ENCODE data around the gene COL5A1. TPM values are rescaled to one million over a fixed set of nuclear protein-coding genes. Genes with fewer than 3 reads are reported as not detected.

The COL5A1 gene
- total RNA-seq, 1 donor from 2014 or later: 6.1 TPM

DNA sequence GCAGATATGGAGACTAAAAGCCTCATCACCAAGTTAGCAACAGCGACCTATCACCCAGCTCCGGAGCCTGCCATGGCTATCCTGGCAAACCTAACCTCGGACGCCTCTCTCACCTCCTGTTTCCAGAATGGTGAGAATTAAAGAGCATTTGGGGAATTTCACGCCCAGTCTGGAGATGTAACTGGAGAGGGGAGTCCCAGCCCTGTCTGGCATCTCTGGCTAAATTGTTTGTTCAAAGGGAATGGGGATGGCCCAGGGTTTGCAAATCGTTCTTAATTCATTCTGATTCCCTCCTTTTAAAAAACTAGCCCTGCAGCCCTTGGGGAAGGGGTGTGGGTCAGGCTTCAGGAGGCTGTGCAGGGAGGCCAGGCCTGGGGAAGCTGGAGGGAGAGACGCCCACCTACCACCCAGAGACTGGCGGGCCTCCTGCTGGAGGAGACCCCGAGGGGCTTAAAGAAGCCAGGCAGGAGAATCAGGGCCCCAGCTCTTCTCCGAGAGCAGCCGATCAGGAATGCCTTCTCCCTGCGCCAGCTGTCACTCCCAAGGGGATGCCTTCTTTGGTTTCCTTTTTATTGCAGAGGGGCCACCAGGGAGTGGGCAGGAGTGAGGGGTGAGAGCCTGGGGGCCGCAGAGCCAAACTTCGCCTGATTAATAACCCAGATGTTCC, 964 bp upstream of the COL5A1 start:
- Mint-ChIP-seq H3K27ac (no peak overlapping the region), H3K36me3 (no peaks in the 10 kb centered on the region), H3K4me3 (peak overlapping the region; percentile 84), H3K27me3 (ENCODE audit: insufficient read depth, low read depth) (peaks cover 19% of the 10 kb centered on the region), H3K9me3 (no peaks in the 10 kb centered on the region), H3K4me1 (peaks cover 32% of the 10 kb centered on the region)
- Histone ChIP-seq H3K9me3 (ENCODE audit: low read depth) (no peaks in the 10 kb centered on the region), H3K79me2 (ENCODE audit: low read depth) (no peaks in the 10 kb centered on the region), H3K9ac (no peak overlapping the region), H4K20me1 (ENCODE audit: low read depth) (peaks cover 27% of the 10 kb centered on the region), H2AFZ (replicated peaks) (peak overlapping the region; percentile 53), H3F3A (ENCODE audit: low read depth) (peaks cover 16% of the 10 kb centered on the region), H3K27me3 (peaks cover 23% of the 10 kb centered on the region), H3K4me3 (peak overlapping the region; percentile 73), H3K4me1 (peaks cover 22% of the 10 kb centered on the region), H3K4me2 (peak overlapping the region; percentile 82), H3K36me3 (no peaks in the 10 kb centered on the region), H3K27ac (no peak overlapping the region)
- peak; percentile 66 for DNase-seq (ENCODE audit: low spot score)
- TF ChIP-seq EZH2phosphoT487 (IDR thresholded peaks at IDR 0.05): no peak
- TF ChIP-seq EZH2 (IDR thresholded peaks at IDR 0.05): no peak
- TF ChIP-seq, protein P1, sequence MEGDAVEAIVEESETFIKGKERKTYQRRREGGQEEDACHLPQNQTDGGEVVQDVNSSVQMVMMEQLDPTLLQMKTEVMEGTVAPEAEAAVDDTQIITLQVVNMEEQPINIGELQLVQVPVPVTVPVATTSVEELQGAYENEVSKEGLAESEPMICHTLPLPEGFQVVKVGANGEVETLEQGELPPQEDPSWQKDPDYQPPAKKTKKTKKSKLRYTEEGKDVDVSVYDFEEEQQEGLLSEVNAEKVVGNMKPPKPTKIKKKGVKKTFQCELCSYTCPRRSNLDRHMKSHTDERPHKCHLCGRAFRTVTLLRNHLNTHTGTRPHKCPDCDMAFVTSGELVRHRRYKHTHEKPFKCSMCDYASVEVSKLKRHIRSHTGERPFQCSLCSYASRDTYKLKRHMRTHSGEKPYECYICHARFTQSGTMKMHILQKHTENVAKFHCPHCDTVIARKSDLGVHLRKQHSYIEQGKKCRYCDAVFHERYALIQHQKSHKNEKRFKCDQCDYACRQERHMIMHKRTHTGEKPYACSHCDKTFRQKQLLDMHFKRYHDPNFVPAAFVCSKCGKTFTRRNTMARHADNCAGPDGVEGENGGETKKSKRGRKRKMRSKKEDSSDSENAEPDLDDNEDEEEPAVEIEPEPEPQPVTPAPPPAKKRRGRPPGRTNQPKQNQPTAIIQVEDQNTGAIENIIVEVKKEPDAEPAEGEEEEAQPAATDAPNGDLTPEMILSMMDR (IDR thresholded peaks at IDR 0.05): no peak

DNA sequence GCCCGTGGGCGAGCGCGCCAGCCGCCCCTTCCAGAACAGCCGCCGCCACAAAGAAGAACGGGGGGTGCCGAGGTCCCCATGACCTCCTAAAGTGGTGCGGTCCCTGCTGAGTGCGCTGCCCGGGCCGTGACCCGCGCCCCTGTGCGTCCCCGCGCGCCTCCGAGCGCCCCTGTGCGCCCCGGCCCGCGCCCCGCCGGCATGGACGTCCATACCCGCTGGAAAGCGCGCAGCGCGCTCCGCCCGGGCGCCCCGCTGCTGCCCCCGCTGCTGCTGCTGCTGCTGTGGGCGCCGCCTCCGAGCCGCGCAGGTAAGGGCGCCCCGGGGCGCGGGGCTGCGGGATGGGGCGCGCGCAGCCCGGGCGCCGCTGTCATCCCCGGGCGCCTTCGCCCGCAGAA, 384 bp downstream of the COL5A1 start:
- H3F3A ChIP-seq (ENCODE audit: low read depth): peaks cover 16% of the 10 kb centered on the region
- peaks cover 22% of the 10 kb centered on the region for H3K4me1 ChIP-seq
- peaks cover 23% of the 10 kb centered on the region for H3K27me3 ChIP-seq
- H3K4me3 ChIP-seq: peak overlapping the region; percentile 73
- H3K36me3 ChIP-seq: no peaks in the 10 kb centered on the region
- no peaks in the 10 kb centered on the region for H3K9me3 ChIP-seq (ENCODE audit: low read depth)
- no peak overlapping the region for H3K27ac ChIP-seq
- TF ChIP-seq, protein P1 (IDR thresholded peaks at IDR 0.05): no peak
- no peak for TF ChIP-seq EZH2phosphoT487 (IDR thresholded peaks at IDR 0.05)
- H4K20me1 ChIP-seq (ENCODE audit: low read depth): peaks cover 40% of the 10 kb centered on the region
- Mint-ChIP-seq H3K27me3 (ENCODE audit: insufficient read depth, low read depth) (peaks cover 21% of the 10 kb centered on the region), H3K36me3 (no peaks in the 10 kb centered on the region), H3K4me3 (peak overlapping the region; percentile 85), H3K4me1 (peaks cover 35% of the 10 kb centered on the region), H3K9me3 (no peaks in the 10 kb centered on the region), H3K27ac (no peak overlapping the region)
- no peaks in the 10 kb centered on the region for H3K79me2 ChIP-seq (ENCODE audit: low read depth)
- DNase-seq (ENCODE audit: low spot score): peak; percentile 37
- peak overlapping the region; percentile 82 for H3K4me2 ChIP-seq
- no peak overlapping the region for H3K9ac ChIP-seq
- peak overlapping the region; percentile 92 for H2AFZ ChIP-seq (replicated peaks)

- Histone ChIP-seq H3K4me2 (peak overlapping the region; percentile 82), H3K79me2 (ENCODE audit: low read depth) (no peaks in the 10 kb centered on the region), H3K4me3 (peak overlapping the region; percentile 73), H2AFZ (replicated peaks) (no peak overlapping the region), H3K27me3 (peaks cover 23% of the 10 kb centered on the region), H3K9me3 (ENCODE audit: low read depth) (no peaks in the 10 kb centered on the region), H3F3A (ENCODE audit: low read depth) (peaks cover 16% of the 10 kb centered on the region), H3K9ac (no peak overlapping the region), H4K20me1 (ENCODE audit: low read depth) (peaks cover 46% of the 10 kb centered on the region), H3K36me3 (no peaks in the 10 kb centered on the region), H3K4me1 (peaks cover 22% of the 10 kb centered on the region), H3K27ac (no peak overlapping the region)
- Mint-ChIP-seq H3K36me3 (no peaks in the 10 kb centered on the region), H3K4me3 (peak overlapping the region; percentile 85), H3K27me3 (ENCODE audit: insufficient read depth, low read depth) (peaks cover 21% of the 10 kb centered on the region), H3K27ac (peak overlapping the region; percentile 63), H3K4me1 (peaks cover 33% of the 10 kb centered on the region), H3K9me3 (no peaks in the 10 kb centered on the region)
- TF ChIP-seq, protein P1 (IDR thresholded peaks at IDR 0.05): peak; percentile 30
- TF ChIP-seq EZH2 (IDR thresholded peaks at IDR 0.05) (peak; percentile 23), EZH2phosphoT487 (IDR thresholded peaks at IDR 0.05) (no peak)
- peak; percentile 73 for DNase-seq (ENCODE audit: low spot score)
Observed at GRCh38 chr9:134642385-134643181, 980 bp downstream of the COL5A1 start.
